ENCODE data around the gene COMMD6. TPM values are rescaled to one million over a fixed set of nuclear protein-coding genes. Genes with fewer than 3 reads are reported as not detected.

Gene COMMD6
- total and polyA plus RNA-seq, 2 of the 4 experiments (the other 2 are of a cell fraction), result 63.5 to 144 TPM

DNA sequence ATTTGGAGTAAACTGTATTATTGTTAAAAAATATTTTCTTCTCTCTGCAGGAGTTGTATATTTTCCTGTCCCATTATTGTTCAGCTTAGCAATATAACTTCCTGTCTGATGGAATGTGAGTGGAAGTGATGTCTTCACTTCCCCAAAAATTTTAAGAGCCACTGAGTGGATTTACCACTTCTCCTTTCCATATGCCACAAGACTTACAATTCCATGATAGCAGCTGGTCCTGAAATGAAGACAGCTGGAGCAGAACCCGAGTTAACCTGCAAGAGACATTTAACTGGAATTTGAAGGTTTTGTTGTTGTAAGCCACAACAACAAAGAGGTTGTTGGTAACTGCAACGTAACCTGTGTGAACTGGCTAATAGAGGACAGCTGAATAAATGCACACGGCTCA lies 32.3 kb downstream of the COMMD6 start:
- H3K23ac ChIP-seq (ENCODE audit: low read depth, low read length), result no peak overlapping the region
- no peak overlapping the region for H3K27ac ChIP-seq (ENCODE audit: insufficient read depth, low read length)
- H2AFZ ChIP-seq (replicated peaks; ENCODE audit: low read length, poor library complexity), result no peak overlapping the region
- no TSS peak for BruUV-seq (replicated peaks)
- DNase-seq (no peak), ATAC-seq (ENCODE audit: low read depth) (no peak)
- H3K56ac ChIP-seq (ENCODE audit: extremely low read depth, insufficient read depth, low read length), result no peak overlapping the region
- no peaks in the 10 kb centered on the region for H3K4me1 ChIP-seq (ENCODE audit: control insufficient read depth, insufficient read depth, low read length)
- H4K91ac ChIP-seq (ENCODE audit: insufficient read depth, low read depth, low read length), result no peak overlapping the region
- ChIA-PET POLR2A (ENCODE audit: unreplicated experiment) (interaction anchor here (0.6 kb wide), 1 partner anchor 16 kb away, joined by 3 read pairs; no protein-coding TSS in a partner anchor), CTCF (no interaction called here)
- H3K18ac ChIP-seq (ENCODE audit: low read depth, low read length), result no peak overlapping the region
- no peak overlapping the region for H3K4ac ChIP-seq (ENCODE audit: low read depth, low read length)
- no peaks in the 10 kb centered on the region for H3K27me3 ChIP-seq (ENCODE audit: control insufficient read depth, insufficient read depth, low read length)
- H4K8ac ChIP-seq (ENCODE audit: low read depth in 2 of 2, low read length in 2 of 2), result no peak overlapping the region
- H2BK20ac ChIP-seq (ENCODE audit: low read depth, low read length), result no peak overlapping the region
- no peaks in the 10 kb centered on the region for H3K9me3 ChIP-seq (ENCODE audit: control insufficient read depth, insufficient read depth, low read length)
- no peak overlapping the region for H4K5ac ChIP-seq (ENCODE audit: low read depth, low read length)
- TF ChIP-seq FOS (IDR thresholded peaks at IDR 0.05; ENCODE audit: low read depth, low read length) (no peak), CEBPB (IDR thresholded peaks at IDR 0.05; ENCODE audit: low read depth, low read length) (no peak), BHLHE40 (IDR thresholded peaks at IDR 0.05; ENCODE audit: low read depth, low read length) (no peak), CHD1 (IDR thresholded peaks at IDR 0.05; ENCODE audit: low read depth, low read length) (no peak)
- no peak overlapping the region for H2BK15ac ChIP-seq (ENCODE audit: low read depth, low read length)
- H4K20me1 ChIP-seq (ENCODE audit: insufficient read depth, low read length), result no peaks in the 10 kb centered on the region
- H3K4me2 ChIP-seq (ENCODE audit: low read depth, low read length), result no peak overlapping the region
- dilution Hi-C loops (cut with HindIII; ENCODE audit: low sequenced_read_pairs, unreplicated experiment), result no loop called here
- no CpG with 5 or more reads among the region's 3 CpGs for WGBS, 2 experiments (ENCODE audit: extremely low coverage in 2 of 2, insufficient read length in 1 of 2)
- H3K9ac ChIP-seq (ENCODE audit: low read depth, low read length), result no peak overlapping the region
- H2AK5ac ChIP-seq (ENCODE audit: low read depth, low read length), result no peak overlapping the region
- H3K36me3 ChIP-seq (ENCODE audit: control insufficient read depth, insufficient read depth, low read length), result no peaks in the 10 kb centered on the region
- no peak overlapping the region for H2BK5ac ChIP-seq (ENCODE audit: low read depth, low read length, poor library complexity, severe bottlenecking)
- H2BK120ac ChIP-seq (ENCODE audit: low read depth, low read length), result no peak overlapping the region
- no peak overlapping the region for H3K14ac ChIP-seq (replicated peaks; ENCODE audit: low read depth, low read length)
- no peak overlapping the region for H2AK9ac ChIP-seq (replicated peaks; ENCODE audit: low read depth, low read length, poor library complexity)
- no peaks in the 10 kb centered on the region for H3K9me1 ChIP-seq (ENCODE audit: insufficient read depth, low read length)
- H3K79me1 ChIP-seq (ENCODE audit: low read depth in 1 of 2, low read length in 2 of 2), result no peaks in the 10 kb centered on the region
- no peak overlapping the region for H3K4me3 ChIP-seq (ENCODE audit: insufficient read depth, low read depth, low read length)
- intact Hi-C loops (cut with micrococcal nuclease), result no loop called here
- in situ Hi-C loops (cut with MboI; ENCODE audit: low sequenced_read_pairs), result no loop called here

Measured in IMR-90 (cell line).